ENCODE measurements around the gene MYRIP.

DNA sequence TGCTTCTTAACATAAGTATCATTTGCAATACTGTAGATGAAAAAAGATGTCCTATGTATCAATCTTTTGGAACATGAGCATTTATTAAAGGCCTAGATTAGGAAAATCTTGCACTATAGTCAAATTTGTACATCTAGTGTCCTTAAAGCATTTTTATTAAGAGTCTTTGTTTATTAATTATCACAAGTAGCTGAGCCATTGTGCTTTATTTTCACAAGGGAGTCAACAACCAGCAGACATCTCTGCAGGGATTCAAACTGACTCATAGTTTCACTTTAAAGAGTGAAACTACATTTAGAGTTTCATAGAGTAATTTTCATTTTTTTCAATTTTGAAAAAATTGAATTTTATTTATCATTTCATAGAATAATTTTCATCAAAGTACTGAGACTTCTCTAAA lies 405.6 kb downstream of the MYRIP start:
- TF ChIP-seq, protein P1, sequence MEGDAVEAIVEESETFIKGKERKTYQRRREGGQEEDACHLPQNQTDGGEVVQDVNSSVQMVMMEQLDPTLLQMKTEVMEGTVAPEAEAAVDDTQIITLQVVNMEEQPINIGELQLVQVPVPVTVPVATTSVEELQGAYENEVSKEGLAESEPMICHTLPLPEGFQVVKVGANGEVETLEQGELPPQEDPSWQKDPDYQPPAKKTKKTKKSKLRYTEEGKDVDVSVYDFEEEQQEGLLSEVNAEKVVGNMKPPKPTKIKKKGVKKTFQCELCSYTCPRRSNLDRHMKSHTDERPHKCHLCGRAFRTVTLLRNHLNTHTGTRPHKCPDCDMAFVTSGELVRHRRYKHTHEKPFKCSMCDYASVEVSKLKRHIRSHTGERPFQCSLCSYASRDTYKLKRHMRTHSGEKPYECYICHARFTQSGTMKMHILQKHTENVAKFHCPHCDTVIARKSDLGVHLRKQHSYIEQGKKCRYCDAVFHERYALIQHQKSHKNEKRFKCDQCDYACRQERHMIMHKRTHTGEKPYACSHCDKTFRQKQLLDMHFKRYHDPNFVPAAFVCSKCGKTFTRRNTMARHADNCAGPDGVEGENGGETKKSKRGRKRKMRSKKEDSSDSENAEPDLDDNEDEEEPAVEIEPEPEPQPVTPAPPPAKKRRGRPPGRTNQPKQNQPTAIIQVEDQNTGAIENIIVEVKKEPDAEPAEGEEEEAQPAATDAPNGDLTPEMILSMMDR (IDR thresholded peaks at IDR 0.05), result no peak
- TF ChIP-seq POLR2A (IDR thresholded peaks at IDR 0.05), result no peak

Data from uterus (tissue), 2 donors.